K562 (cell line): ENCODE results near the gene DTNBP1. TPM values are rescaled to one million over a fixed set of nuclear protein-coding genes. Genes with fewer than 3 reads are reported as not detected.

Source experiments
- BCLAF1 ChIP-seq, 2 experiments: fragments of 450-650 bp in 1 of 2; IDR thresholded peaks; 2 replicates each; pipeline ENCODE4 v1.6.1; 2011 to 2017; ENCODE audit warnings: low read depth in 2 of 2, antibody characterized with exemption in 1 of 2, borderline replicate concordance in 1 of 2, low read length in 1 of 2, mild to moderate bottlenecking in 1 of 2, mixed read lengths in 1 of 2; ENCODE audit not compliant: control insufficient read depth in 1 of 2
- CTCFL ChIP-seq: IDR thresholded peaks from 2 replicates; pipeline ENCODE4 v1.6.1; 2011; ENCODE audit warnings: borderline replicate concordance, low read depth, mild to moderate bottlenecking, moderate library complexity, low read length; ENCODE audit not compliant: insufficient read depth, poor library complexity, severe bottlenecking
- ETV1 ChIP-seq: fragments of 450-650 bp; conservative IDR thresholded peaks from 2 replicates; pipeline ENCODE4 v1.6.1; 2016; ENCODE audit warnings: missing genetic modification characterization, control low read depth, low read depth, missing compliant biosample characterization
- FOSL1 ChIP-seq: fragments of 200-800 bp; sonication (Bioruptor generic); conservative IDR thresholded peaks from 2 replicates; pipeline ENCODE4 v1.6.1; 2016; ENCODE audit warnings: missing genetic modification characterization, missing compliant biosample characterization
- KDM2B ChIP-seq: fragments of 250-450 bp; sonication (Bioruptor Pico); IDR thresholded peaks from 2 replicates; pipeline ENCODE4 v1.8.0; 2021; ENCODE audit warnings: mild to moderate bottlenecking, moderate library complexity
- MGA ChIP-seq: fragments of 450-650 bp; IDR thresholded peaks from 2 replicates; pipeline ENCODE4 v1.6.1; 2016; ENCODE audit warnings: mild to moderate bottlenecking, moderate library complexity
- PCBP2 ChIP-seq: fragments of 200-400 bp; formaldehyde crosslinking; IDR thresholded peaks from 2 replicates; pipeline ENCODE4 v1.6.1; 2018; ENCODE audit warnings: low read length, low read depth, mild to moderate bottlenecking, moderate library complexity; ENCODE audit not compliant: poor library complexity, severe bottlenecking
- polyA plus RNA-seq, 8 experiments: library from polyadenylated mRNA; depleted of rRNA in 4 of 8; stranded (reverse) in 5 of 8; unstranded in 3 of 8; fragments of >200 nt; fragmentation: Nextera tagmentation in 2 of 8; fragmentation: Illumina TruSeq in 1 of 8; extraction: Ambion mirVana in 2 of 8; extraction: Trizol in 1 of 8; gene quantifications; 2 replicates each; pipeline versions ENCODE4 v1.2.1 to v1.2.3, GENCODE V29; 2011 to 2014; ENCODE audit warnings: inconsistent platforms in 1 of 8, missing spikeins in 1 of 8
- total RNA-seq, 7 experiments: library from RNA; depleted of rRNA in 6 of 7; stranded (reverse); fragments of >200 nt in 6 of 7; fragmentation: Illumina TruSeq in 2 of 7; extraction: Trizol in 2 of 7; gene quantifications; 2 replicates each; pipeline versions ENCODE4 v1.2.1 to v1.2.3, GENCODE V29; 2011 to 2021; ENCODE audit warnings: low replicate concordance in 1 of 7

DTNBP1 gene
- total and polyA plus RNA-seq, 9 of the 15 experiments (the other 6 are each of a cell fraction or from before 2014, with no cell fraction given), result 16.7 to 54.5 (median 21.4) TPM

DNA sequence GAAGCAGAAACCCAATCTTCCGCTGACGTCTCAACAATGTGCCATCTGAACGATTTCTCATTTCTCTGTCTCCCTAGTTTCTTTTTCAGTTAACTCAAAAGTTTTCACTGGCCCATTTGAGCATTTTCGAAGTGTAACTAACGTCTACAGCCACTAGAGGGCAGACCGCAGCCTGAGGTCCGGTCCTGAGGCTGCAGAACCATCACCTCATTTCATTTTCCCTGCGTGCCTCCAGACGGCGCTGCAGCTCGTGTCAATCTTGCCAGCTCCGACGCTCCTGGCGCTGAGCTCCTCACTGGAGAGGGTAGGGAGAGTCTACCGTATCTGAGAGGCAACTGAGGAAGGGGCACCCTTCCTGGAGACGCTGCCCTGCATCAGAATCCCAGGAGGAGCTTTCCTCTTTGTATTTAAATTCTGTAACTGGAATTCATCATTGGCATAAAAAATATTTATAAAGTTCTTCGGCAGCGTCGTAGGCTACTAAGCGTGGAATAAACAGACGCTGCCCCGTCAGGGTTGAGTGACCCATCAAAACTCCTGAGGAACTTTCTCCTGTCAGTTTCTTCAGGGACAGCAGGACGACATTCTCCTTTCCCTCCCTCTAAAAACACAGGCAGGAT is 28.5 kb upstream of the DTNBP1 start (continued):
- peak; percentile 41 for TF ChIP-seq CTCFL
- peak; percentile 49; the same call in 1 of the 2 replicates for TF ChIP-seq ETV1
- no peak for TF ChIP-seq KDM2B (CRISPR knock-in tag)
- TF ChIP-seq FOSL1, result peak; percentile 32; the same call in 1 of the 2 replicates
- no peak for TF ChIP-seq PCBP2
- peak; percentile 29; the same call in 1 of the 2 replicates for TF ChIP-seq MGA
- 0 out of 4 replicates have a peak, but pooled peaks of 1 of the 2 experiments have one; percentile 29 for TF ChIP-seq BCLAF1 (IDR thresholded peaks at IDR 0.05; ENCODE audit: borderline replicate concordance in 1 of 2, control insufficient read depth in 1 of 2, low read depth in 2 of 2, low read length in 1 of 2)
